B cell (primary cell): Measurements from ENCODE around the gene POMP.

Source experiments
- CTCF ChIP-seq: fragments of 200-600 bp; IDR thresholded peaks from one replicate; pipeline ENCODE4 v1.8.0; 2022; ENCODE audit warnings: antibody characterized with exemption, mild to moderate bottlenecking
- EZH2 ChIP-seq: IDR thresholded peaks from 2 replicates; pipeline ENCODE4 v1.6.1; 2012; ENCODE audit warnings: borderline replicate concordance, low read depth, mild to moderate bottlenecking, moderate library complexity, low read length; ENCODE audit not compliant: insufficient read depth, poor library complexity, severe bottlenecking

- no peak for TF ChIP-seq CTCF
- no peak for TF ChIP-seq EZH2
These were observed 8.1 kb downstream of the POMP start for GRCh38 chr13:28666897-28667488.
